GM19395 (cell line): ENCODE data around the gene GUCD1.
A peak's percentile ranks its signal among the peaks of the same experiment; 100 is the strongest.
"Not testable (repeated sequence)": the region's sequence is repeated elsewhere in the genome, so short reads cannot be mapped to it uniquely, and the experiment has no call there.

Experiments used
- ATAC-seq: cut with Tn5 transposase; IDR thresholded peaks from one replicate; pipeline ENCODE4 v1.9.1; 2021; ENCODE audit warnings: mild to moderate bottlenecking, moderate library complexity; ENCODE audit not compliant: unreplicated experiment

The GUCD1 gene

GRCh38 chr22:24566899-24567511, 12.1 kb upstream of the GUCD1 start:
- ATAC-seq: no peak

- ATAC-seq: no peak
These were observed 10.1 kb upstream of the GUCD1 start for GRCh38 chr22:24565077-24565476.

GRCh38 chr22:24564376-24565058, 9.6 kb upstream of the GUCD1 start:
- no peak for ATAC-seq

GRCh38 chr22:24563246-24563645, 8.3 kb upstream of the GUCD1 start:
- no peak for ATAC-seq

- no peak for ATAC-seq
These were observed 4.5 kb upstream of the GUCD1 start for GRCh38 chr22:24559471-24559870.

- ATAC-seq: peak; percentile 78
These were observed 464 bp upstream of the GUCD1 start, which contains the start of gene SNRPD3 for GRCh38 chr22:24555165-24556039. Gene SNRPD3 (plus strand): TSS chr22:24555999. CDS start chr22:24557675, 1,676 bp downstream.

GRCh38 chr22:24553597-24554312, 1.2 kb downstream of the GUCD1 start:
- no peak for ATAC-seq

GRCh38 chr22:24552503-24553286, 2.2 kb downstream of the GUCD1 start:
- not testable (repeated sequence) for ATAC-seq

- ATAC-seq: no peak
These were observed 4.0 kb downstream of the GUCD1 start for GRCh38 chr22:24550902-24551435.

GRCh38 chr22:24550028-24550901, 4.7 kb downstream of the GUCD1 start:
- no peak for ATAC-seq

- ATAC-seq: no peak
These were observed 6.1 kb downstream of the GUCD1 start for GRCh38 chr22:24548812-24549211.

- ATAC-seq: no peak
These were observed 11.2 kb downstream of the GUCD1 start for GRCh38 chr22:24543679-24544243.

- no peak for ATAC-seq
These were observed 11.7 kb downstream of the GUCD1 start for GRCh38 chr22:24543185-24543601.

GRCh38 chr22:24542641-24543040, 12.3 kb downstream of the GUCD1 start:
- ATAC-seq: no peak

- ATAC-seq: no peak
These were observed 13.0 kb downstream of the GUCD1 start for GRCh38 chr22:24541681-24542515.

GRCh38 chr22:24540470-24540869, 14.5 kb downstream of the GUCD1 start:
- ATAC-seq: no peak

GRCh38 chr22:24536089-24536488, 18.8 kb downstream of the GUCD1 start:
- no peak for ATAC-seq

GRCh38 chr22:24535348-24535747, 19.6 kb downstream of the GUCD1 start:
- ATAC-seq: no peak
